Epidermal melanocyte (primary cell): Measurements from ENCODE around the gene OR2T2.
"Not testable (repeated sequence)": the region's sequence is repeated elsewhere in the genome, so short reads cannot be mapped to it uniquely, and the experiment has no call there.

ENCODE experiments used
- DNase-seq: peaks from one replicate; pipeline ENCODE4 v3.0.0; 2011; ENCODE audit warnings: low spot score; ENCODE audit not compliant: insufficient read length

OR2T2 gene

DNA sequence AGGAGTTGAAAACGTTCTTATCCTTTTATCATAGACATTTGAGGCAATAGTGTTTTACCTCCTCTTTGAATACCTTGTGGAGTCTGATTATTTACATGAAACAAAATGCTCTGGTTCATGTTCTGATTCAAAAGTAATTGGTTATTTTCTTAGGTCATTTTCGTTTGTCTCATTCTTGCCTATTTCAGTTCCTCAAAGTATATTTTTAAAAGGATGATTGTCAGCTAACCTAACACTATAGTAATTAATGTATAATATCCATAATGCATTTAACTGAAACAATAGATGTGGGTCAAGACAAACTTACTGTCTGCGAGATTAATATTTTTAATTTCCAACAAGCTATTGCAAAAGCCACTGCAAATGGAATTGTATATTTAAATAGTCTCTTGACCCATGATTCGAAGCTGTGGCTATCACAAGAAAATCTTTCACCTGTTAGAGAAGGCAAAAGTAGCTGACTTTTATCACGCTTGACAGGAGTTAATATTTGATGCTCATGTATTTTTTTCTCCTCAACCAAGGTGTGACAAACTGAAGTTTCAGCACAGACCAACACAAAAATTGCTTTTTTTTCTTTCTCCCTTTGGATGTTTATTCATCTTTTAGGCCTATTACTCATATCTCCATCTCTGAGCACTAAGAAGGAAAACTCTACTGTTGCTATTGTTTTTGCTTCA, 5.2 kb downstream of the OR2T2 start:
- DNase-seq: not testable (repeated sequence)

DNA sequence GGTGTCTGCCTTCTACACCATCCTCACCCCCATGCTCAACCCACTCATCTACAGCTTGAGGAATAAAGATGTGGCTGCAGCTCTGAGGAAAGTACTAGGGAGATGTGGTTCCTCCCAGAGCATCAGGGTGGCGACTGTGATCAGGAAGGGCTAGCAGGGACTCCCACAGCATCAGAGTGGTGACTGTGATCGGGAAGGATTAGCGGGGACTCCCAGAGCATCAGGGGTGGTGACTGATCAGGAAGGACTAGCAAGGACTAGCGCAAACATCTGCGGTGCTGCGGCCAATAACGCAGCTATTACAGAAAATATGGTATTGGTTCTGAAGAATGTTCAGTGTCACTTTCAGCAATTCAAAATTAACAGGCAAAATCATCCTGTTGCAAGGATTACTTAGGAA, 8.2 kb downstream of the OR2T2 start:
- DNase-seq: not testable (repeated sequence)

DNA sequence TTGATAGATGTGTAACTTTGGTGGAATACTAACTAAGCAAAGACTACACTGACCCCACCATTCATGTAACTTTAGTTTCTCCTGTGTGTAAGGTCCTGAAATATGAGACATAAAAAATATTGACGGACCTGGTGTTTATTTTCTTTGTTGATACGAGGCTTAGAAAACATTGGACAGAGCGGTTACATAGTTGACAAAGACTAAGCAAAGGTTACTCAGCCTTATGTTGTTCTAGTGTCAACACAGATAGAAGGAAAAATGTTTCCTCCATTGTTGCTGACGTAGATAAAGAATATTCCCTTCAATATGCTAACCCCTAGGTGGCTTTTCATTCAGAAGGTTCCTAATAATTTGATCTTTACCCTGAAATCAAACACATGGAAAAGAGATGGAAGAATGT, 9.6 kb downstream of the OR2T2 start:
- DNase-seq: not testable (repeated sequence)

DNA sequence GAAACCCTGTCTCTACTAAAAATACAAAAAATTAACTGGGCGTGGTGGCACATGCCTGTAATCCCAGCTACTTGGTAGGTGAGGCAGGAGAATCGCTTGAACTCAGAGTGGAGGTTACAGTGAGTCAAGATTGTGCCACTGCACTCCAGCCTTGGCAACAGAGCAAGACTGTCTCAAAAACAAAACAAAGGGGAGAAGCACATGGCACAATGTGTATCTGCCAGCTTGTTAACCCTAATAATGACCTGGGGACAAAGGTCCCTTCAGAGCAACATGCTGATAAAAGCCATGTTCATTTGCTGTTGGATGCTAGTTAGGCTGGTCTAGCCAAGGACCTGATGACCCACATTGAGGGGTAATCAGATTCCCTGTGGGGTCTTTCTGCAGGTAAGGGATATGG, 11.2 kb downstream of the OR2T2 start:
- DNase-seq: not testable (repeated sequence)

DNA sequence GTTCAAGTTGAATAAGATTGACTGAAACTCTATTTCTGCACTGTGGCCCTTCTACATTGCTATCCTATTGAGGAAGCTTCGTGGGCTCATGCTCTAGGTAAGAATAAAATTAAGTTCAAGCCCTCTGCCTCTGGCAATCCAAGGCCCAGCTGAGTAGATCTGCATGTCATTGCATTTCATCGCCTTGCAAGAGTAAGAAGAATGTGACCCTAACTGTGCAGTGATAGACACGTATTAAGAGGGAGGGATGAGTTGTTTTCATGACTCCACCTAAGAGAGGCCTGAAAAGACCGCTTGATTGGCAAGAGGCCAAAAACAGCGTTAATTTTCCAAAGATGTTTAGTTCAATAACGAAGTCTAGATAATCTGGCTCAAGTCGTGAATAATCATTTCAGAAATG, 13.7 kb downstream of the OR2T2 start:
- not testable (repeated sequence) for DNase-seq

DNA sequence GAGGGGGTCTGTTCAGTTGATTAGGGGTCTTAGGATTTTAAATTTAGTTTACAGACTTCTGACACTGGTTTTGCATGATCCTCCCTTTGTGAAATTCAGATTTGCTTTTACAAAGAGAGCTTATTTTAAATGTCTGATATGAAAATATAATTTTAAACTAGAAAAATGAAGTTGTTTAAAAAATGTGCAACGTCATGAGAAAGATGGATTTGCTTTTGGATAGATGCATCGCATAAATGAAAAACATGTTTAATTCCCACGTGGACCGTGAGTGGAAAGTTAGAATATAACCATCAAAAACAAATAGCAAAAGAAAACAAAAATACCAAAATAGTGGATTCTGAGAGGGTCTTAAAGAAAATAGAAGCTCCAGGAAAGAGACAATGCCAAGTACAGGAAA, 25.7 kb downstream of the OR2T2 start:
- no peak for DNase-seq

DNA sequence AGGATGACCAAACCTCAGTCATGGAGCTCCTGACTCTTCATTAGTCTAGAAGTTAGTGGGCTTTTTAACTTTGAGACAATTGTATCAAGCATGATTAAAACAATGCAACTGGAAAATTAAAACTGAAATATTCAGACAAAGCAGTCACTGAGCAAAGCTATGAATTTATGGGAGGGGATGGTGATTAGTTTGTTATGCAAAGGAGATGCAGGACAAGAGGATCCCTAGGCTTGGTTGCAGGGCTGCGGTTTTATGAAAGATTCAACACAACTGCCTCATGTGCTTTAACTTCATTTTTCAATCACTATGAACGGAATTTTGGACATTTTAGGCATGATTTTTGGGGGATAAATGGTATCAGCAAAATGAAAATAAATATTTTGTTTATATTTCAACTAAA, 26.7 kb downstream of the OR2T2 start:
- not testable (repeated sequence) for DNase-seq

DNA sequence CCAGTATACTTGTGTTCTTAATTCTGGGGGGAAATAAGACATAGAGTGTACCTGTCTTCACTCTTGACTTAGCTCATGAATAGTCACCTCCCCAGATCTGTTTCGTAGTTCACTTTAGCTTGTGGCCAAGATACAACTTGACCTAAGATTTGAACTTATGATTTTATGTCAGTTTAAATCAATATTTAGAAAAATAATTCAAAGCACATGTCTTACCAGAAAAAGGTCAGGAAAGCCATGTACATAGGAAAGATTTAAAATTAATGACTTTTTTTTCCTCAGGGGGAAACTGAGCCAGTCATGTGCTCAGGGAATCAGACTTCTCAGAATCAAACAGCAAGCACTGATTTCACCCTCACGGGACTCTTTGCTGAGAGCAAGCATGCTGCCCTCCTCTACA, 27.6 kb downstream of the OR2T2 start, which contains the start of gene OR2T3:
OR2T3 (plus strand) TSS at position 301 of the 400 bp plus-strand sequence; CDS start at position 301, 0 bp downstream.
- not testable (repeated sequence) for DNase-seq

DNA sequence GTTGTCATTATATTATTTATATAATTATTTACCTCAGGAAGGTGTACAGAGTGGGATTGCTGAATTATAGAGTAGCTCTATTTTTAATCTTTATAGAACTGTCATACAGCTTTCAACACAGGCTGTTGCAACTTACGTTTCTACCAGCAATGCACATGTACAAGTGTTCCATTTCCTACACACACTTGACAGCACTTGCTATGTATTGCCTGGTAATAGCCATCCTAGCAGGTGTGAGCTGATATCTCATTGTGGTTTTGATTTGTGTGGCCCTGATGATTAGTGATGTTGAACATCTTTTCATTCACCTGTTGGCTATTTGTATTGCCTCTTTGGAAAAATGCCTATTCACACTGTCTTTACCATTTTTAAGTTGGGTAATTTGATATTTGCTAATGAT, 30.2 kb downstream of the OR2T2 start:
- DNase-seq: not testable (repeated sequence)

DNA sequence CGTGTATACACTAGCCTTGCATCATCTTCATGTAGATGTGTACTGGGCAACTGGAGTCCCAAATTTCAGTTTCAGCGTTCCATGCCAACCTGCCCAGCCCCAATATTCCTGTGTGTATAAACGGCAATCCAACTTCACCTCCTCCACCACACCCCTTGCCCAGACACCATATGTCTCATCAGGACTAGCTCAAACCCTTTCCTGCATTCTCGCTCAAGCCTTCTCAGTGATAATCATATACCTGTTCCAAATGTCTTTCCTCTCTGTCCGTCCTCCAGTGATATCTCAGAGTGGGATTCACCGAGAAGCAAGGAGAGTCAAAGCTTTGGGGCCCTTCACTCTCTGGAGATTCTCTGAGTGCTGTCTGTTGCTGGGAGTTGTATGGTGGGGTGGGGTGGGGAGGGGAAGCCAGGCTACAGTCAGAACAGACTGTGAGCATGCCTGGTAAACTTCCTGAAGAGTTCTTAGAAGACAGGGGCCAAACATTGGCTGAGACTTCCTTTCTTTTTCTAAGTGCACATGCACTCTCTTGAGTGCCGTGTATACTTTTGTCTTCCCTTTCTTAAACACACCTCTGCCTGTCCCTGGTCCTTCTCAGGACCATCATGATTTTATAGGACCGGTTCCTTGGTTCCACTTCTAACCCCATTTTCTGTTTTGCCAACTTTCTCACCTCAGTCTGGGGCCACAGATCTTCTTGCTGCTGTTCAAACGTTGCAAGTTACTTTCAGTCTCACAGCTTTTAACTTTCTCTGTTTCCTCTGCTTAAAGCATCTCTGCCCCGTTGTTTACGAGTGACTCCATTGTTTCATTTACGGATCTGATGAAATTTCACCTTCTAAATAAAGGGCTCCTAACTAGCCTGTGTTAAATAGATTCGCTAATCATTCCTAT, 36.5 kb downstream of the OR2T2 start:
- not testable (repeated sequence) for DNase-seq

DNA sequence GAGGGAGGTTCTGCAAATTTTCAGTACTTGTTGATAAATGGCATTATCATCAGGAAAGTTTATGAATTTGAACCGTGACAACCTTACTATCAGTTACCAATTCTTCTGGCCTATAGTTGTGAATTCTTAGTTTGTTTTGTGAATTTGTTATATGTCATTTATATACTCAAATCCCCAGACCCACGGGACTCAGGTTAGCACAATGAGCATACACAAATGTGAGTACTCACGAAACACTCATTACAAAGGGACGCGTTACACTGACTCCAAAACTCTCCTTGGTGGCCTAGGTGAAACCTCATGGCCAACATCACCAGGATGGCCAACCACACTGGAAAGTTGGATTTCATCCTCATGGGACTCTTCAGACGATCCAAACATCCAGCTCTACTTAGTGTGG, 42.9 kb downstream of the OR2T2 start, which contains the start of gene OR2T5:
OR2T5 (plus strand) TSS at position 301 of the 400 bp plus-strand sequence; CDS start at position 301, 0 bp downstream.
- not testable (repeated sequence) for DNase-seq

DNA sequence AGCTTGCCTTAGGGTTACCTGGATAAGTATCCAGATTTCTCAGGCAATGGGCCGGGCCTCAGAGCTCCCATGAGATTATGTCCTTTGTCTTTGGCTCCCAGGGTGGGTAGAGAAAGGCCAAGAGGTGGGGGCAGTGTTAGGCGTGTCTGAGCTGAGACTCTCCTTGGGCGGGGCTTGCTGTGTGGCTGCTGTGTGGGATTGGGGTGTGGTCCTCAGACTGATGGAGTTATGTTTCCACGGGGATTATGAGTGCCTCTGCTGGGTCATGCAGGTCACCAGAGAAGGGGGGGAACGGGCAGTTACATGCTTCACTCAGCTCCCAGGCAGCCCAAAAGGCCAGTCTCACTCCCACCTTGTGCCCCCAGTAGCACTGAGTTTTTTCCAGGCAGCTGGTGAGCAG, 51.2 kb downstream of the OR2T2 start:
- DNase-seq: not testable (repeated sequence)

DNA sequence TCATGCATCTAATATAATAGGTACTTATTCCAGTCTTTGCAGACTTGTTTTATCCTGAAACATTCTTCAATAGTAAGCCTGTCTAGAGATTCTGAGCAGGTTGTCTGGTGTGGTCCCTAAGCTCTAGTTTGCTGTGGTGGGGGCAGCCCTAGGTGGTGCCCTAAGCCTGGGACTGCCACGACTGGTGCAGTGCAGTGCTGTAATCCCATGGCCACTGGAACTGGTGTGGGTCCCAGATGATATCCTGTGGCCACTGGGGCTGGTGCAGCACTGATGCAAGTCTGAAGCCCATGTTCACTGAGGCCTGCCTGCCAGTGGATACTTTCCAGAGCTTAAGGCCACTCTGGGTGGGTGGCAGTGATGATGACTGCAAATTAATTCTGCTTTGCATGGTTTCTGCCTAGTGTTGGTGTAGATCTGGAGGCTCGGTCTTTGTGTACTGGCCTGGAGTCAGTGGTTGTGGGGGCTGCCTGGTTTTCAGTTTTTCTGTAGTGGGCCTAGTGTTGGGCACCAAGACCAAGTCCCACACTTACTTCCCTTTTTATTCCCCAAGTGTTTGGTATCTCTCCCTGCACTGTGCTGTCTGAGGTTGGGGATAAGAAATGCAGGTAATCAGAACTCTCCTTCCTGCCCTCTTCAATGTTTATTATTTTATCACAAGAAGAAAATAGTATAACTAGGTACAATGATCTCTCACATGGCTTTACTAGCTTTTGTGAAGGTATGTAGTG, 55.0 kb downstream of the OR2T2 start:
- DNase-seq: not testable (repeated sequence)
